Measurements from ENCODE around the gene PLAAT2. TPM values are rescaled to one million over a fixed set of nuclear protein-coding genes. Genes with fewer than 3 reads are reported as not detected.
"Not testable (repeated sequence)": the region's sequence is repeated elsewhere in the genome, so short reads cannot be mapped to it uniquely, and the experiment has no call there.

PLAAT2 gene
- total RNA-seq, 1 experiment from 2014 or later, result 1.2 TPM

DNA sequence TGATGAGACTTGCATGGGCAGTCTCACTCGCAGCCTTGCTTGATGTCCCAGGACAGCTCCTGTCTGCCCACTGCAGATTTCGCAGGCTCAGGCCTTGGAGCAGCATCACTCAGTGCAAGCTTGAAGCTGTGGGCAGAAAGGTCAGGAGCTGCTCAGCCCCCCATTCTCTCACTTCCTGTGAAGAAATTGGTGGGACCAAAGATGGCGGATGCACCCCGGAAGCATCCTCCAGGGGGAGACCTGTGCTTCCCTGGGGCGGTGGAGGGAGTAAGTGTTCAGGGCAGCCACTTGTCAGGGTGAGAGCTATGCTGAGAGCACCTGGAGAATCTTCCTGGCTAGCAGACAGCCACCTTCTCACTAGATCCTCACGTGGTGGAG, 11.3 kb downstream of the PLAAT2 start:
- peaks cover 4% of the 10 kb centered on the region for H3K36me3 Mint-ChIP-seq (ENCODE audit: insufficient read depth, unreplicated experiment)
- Histone ChIP-seq H3K4me1 (no peaks in the 10 kb centered on the region), H3K27me3 (replicated peaks; ENCODE audit: control insufficient read depth, insufficient read depth, low read length) (no peaks in the 10 kb centered on the region), H3K4me3 (ENCODE audit: low read depth, low read length) (no peak overlapping the region), H3K36me3 (ENCODE audit: control insufficient read depth, insufficient read depth, low read length) (no peaks in the 10 kb centered on the region), H3K9me3 (no peaks in the 10 kb centered on the region)
- H3K27ac Mint-ChIP-seq (ENCODE audit: unreplicated experiment), result no peak overlapping the region
- no peaks in the 10 kb centered on the region for H3K4me1 Mint-ChIP-seq (ENCODE audit: low read depth, unreplicated experiment)
- H3K27me3 Mint-ChIP-seq (ENCODE audit: insufficient read depth, unreplicated experiment), result no peaks in the 10 kb centered on the region
- CTCF ChIA-PET, result interaction anchor here (0.7 kb wide), 1 partner anchor 1819 kb away, joined by 5 read pairs; no protein-coding TSS in a partner anchor
- POLR2A ChIA-PET, result no interaction called here
- BruUV-seq (replicated peaks), result no TSS peak
- H3K9me3 Mint-ChIP-seq (ENCODE audit: unreplicated experiment), result no peaks in the 10 kb centered on the region
- intact Hi-C loops (cut with micrococcal nuclease; ENCODE audit: unreplicated experiment), result no loop called here
- TF ChIP-seq, protein P1, sequence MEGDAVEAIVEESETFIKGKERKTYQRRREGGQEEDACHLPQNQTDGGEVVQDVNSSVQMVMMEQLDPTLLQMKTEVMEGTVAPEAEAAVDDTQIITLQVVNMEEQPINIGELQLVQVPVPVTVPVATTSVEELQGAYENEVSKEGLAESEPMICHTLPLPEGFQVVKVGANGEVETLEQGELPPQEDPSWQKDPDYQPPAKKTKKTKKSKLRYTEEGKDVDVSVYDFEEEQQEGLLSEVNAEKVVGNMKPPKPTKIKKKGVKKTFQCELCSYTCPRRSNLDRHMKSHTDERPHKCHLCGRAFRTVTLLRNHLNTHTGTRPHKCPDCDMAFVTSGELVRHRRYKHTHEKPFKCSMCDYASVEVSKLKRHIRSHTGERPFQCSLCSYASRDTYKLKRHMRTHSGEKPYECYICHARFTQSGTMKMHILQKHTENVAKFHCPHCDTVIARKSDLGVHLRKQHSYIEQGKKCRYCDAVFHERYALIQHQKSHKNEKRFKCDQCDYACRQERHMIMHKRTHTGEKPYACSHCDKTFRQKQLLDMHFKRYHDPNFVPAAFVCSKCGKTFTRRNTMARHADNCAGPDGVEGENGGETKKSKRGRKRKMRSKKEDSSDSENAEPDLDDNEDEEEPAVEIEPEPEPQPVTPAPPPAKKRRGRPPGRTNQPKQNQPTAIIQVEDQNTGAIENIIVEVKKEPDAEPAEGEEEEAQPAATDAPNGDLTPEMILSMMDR (IDR thresholded peaks at IDR 0.05; ENCODE audit: insufficient read depth in 1 of 2, low read depth in 1 of 2, low read length in 1 of 2, severe bottlenecking in 1 of 2, unreplicated experiment in 1 of 2), result no peak
- no peak overlapping the region for H3K4me3 Mint-ChIP-seq (ENCODE audit: unreplicated experiment)
- no peak for DNase-seq

DNA sequence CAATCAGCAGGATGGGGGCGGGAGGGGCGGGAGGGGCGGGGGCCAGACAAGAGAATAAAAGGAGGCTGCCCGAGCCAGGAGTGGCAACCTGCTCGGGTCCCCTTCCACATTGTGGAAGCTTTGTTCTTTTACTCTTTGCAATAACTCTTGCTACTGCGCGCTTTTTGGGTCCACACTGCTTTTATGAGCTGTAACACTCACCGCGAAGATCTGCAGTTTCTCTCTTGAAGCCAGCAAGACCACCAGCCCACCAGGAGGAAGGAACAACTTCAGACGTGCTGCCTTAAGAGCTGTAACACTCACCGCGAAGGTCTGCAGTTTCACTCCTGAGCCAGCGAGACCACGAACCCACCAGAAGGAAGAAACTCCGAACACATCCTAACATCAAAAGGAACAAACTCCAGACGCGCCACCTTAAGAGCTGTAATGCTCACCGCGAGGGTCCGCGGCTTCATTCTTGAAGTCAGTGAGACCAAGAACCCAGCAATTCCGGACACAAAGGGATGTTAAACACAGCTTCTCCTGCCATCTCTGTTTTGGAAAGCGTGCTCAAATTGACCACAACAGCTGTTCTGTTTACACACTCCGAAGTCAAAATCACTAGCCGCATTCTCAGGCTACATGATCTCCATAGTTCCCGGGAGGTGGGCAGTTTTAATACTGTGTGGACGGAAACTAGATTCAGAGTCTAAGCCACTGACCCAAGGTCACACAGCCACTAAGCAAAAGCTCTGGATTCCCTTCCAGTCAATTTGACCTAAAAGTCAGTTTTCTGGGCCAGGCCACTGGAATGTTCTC, 11.9 kb downstream of the PLAAT2 start:
- POLR2A ChIA-PET, result no interaction called here
- no peak overlapping the region for H3K27ac Mint-ChIP-seq (ENCODE audit: unreplicated experiment)
- H3K36me3 Mint-ChIP-seq (ENCODE audit: insufficient read depth, unreplicated experiment), result peaks cover 4% of the 10 kb centered on the region
- Histone ChIP-seq H3K27me3 (replicated peaks; ENCODE audit: control insufficient read depth, insufficient read depth, low read length) (no peaks in the 10 kb centered on the region), H3K9me3 (no peaks in the 10 kb centered on the region), H3K4me1 (no peaks in the 10 kb centered on the region), H3K36me3 (ENCODE audit: control insufficient read depth, insufficient read depth, low read length) (no peaks in the 10 kb centered on the region), H3K4me3 (ENCODE audit: low read depth, low read length) (no peak overlapping the region)
- DNase-seq, result no peak
- H3K4me1 Mint-ChIP-seq (ENCODE audit: low read depth, unreplicated experiment), result no peaks in the 10 kb centered on the region
- intact Hi-C loops (cut with micrococcal nuclease; ENCODE audit: unreplicated experiment), result no loop called here
- H3K27me3 Mint-ChIP-seq (ENCODE audit: insufficient read depth, unreplicated experiment), result no peaks in the 10 kb centered on the region
- no peaks in the 10 kb centered on the region for H3K9me3 Mint-ChIP-seq (ENCODE audit: unreplicated experiment)
- no TSS peak for BruUV-seq (replicated peaks)
- CTCF ChIA-PET, result interaction anchor here (0.7 kb wide), 1 partner anchor 1819 kb away, joined by 5 read pairs; no protein-coding TSS in a partner anchor
- TF ChIP-seq, protein P1 (IDR thresholded peaks at IDR 0.05; ENCODE audit: insufficient read depth in 1 of 2, low read depth in 1 of 2, low read length in 1 of 2, severe bottlenecking in 1 of 2, unreplicated experiment in 1 of 2), result no peak
- H3K4me3 Mint-ChIP-seq (ENCODE audit: unreplicated experiment), result no peak overlapping the region

DNA sequence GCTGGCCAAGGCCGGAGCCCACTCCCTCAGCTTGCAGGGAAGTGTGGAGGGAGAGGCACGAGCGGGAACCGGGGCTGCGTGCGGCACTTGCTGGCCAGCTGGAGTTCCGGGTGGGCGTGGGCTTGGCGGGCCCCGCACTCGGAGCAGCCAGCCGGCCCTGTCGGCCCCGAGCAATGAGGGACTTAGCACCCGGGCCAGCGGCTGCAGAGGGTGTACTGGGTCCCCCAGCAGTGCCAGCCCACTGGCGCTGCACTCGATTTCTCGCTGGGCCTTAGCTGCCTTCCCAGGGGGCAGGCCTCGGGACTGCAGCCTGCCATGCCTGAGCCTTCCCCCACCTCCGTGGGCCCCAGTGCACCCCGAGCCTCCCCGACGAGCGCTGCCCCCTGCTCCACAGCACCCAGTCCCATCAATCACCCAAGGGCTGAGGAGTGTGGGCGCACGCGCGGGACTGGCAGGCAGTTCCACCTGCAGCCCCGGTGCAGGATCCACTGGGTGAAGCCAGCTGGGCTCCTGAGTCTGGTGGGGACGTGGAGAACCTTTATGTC, 13.0 kb downstream of the PLAAT2 start:
- H3K4me3 Mint-ChIP-seq (ENCODE audit: unreplicated experiment); H3K4me3 ChIP-seq (ENCODE audit: low read depth, low read length); DNase-seq; H3K4me1 Mint-ChIP-seq (ENCODE audit: low read depth, unreplicated experiment); H3K27me3 ChIP-seq (replicated peaks; ENCODE audit: control insufficient read depth, insufficient read depth, low read length); CTCF ChIA-PET; H3K4me1 ChIP-seq; H3K9me3 Mint-ChIP-seq (ENCODE audit: unreplicated experiment); H3K27ac Mint-ChIP-seq (ENCODE audit: unreplicated experiment); H3K27me3 Mint-ChIP-seq (ENCODE audit: insufficient read depth, unreplicated experiment); H3K36me3 ChIP-seq (ENCODE audit: control insufficient read depth, insufficient read depth, low read length); intact Hi-C loops (cut with micrococcal nuclease; ENCODE audit: unreplicated experiment); POLR2A ChIA-PET; H3K36me3 Mint-ChIP-seq (ENCODE audit: insufficient read depth, unreplicated experiment); H3K9me3 ChIP-seq; BruUV-seq (replicated peaks): not testable (repeated sequence)

Data from Caco-2 (cell line).